LoVo (cell line): Measurements from ENCODE around the gene CRKL.
"Not testable (repeated sequence)": the region's sequence is repeated elsewhere in the genome, so short reads cannot be mapped to it uniquely, and the experiment has no call there.

Source experiments
- DNase-seq: peaks from one replicate; pipeline ENCODE4 v3.0.0-alpha.2; 2016; ENCODE audit warnings: low spot score

CRKL gene

DNA sequence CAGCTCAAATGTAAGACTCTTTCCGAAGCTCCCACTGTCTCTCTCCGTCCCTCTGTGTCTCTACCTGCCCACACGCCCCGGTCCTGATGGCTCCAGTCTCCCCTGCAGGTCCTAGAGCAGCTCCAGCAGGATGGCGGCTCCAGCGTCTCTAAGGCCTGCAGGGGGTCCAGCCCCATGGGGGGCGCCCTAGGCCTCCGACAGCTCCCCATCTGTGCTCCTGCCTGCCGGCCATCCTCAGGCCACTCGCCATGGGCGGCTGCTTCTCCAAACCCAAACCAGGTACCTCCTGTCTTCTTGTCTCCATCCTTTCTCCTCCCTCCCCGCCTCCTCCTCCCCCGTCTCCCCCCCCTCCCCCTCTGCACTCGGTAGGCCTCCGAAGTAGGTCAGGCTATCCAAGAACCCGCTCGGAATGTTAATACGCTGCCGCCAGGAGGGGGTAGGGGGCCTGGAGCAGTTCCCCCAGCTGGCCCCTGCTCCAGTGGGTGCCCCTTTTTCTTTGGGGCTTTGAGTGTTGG is 50.5 kb downstream of the CRKL start:
- no peak for DNase-seq

DNA sequence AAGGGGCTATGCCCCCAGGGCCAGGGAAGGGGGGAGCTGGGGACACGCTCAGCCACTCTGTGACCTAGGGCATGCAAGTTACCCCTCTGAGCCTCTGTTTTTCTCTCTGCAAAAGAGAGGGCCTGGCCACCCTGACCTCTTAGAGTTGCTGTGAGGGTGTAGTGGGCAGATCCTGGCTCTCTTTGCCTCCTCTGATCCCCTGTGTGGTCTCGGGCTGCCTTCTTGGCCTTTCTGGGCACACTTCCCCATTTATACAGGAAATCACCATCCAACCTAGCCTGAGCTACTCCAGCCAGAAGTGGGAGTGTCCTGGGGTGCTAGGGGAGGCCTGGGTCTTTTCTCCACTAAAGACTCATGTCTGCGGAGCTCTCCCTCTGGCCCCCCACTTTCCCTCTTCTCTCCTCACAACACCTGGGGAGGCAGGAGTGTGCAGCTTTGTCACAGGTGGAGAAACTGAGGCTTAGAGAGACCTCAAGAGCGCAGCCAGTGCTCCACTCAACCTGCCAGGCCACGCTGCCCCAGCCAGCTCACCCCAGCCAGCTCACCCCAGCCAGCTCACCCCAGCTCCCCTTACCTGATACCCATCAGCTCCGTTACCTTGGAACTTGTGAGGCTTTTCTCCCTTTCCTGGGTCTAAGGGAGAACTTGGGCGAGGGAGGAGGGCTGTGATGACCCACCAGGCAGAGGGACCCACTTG is 51.2 kb downstream of the CRKL start:
- no peak for DNase-seq

DNA sequence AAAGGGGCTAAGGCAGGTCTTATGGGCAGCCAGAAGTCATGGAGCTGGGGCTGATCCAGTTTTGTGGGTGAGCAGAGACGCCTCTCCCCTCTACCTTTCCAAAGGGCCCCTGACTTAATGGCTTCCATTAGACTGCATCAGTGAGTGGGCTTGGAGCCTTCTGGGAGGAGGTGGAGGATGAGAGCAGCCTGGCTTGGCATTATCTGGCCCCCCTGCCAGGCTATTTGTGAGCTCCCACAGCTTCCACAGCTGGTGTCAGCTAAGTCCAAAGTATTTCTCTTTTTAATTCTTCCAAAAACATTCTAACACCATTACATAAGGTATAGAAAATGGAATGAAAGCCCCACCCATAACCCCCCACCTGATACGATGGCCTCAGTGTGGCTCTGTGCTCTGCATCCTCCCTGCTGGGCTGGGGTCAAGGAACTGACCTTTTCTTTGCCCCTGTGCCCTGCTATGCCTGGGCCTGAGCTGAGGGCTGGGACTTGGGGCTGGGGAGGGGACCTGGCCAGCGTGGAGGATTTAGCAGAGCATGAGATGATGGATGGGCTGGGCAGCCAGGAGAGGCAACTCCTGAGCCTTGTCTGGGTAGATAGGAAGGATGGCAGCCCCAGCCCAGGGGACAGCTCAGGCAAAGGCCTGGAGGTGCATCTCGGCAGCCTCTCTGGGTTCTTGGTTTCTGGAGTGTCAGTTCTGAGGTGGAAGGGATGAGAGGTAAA is 53.9 kb downstream of the CRKL start:
- DNase-seq: no peak

DNA sequence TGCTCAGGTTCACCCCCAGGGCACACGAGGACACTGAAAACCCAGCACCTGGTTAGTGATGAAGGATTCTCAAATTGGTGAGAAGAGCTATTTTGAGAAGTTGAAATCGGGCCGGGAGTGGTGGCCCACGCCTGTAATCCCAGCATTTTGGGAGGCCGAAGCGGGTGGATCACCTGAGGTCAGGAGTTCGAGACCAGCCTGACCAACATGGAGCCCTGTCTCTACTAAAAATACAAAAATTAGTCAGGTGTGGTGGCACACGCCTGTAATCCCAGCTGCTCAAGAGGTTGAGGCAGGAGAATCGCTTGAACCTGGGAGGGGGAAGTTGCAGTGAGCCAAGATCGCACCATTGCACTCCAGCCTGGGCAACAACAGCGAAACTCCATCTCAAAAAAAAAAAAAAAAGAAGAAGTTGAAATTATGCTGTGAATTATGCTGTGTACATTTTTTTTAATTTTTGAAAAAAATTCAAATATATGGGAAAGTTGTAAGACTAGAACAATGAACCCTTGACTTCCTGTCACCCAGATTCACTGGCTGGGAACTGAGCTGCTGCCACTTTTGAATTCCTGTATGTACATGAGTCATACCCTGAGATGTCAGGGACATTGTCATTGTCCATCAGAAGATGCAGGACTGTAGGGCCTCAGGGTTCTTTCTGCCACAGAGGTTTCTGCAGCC is 54.9 kb downstream of the CRKL start:
- DNase-seq: not testable (repeated sequence)

DNA sequence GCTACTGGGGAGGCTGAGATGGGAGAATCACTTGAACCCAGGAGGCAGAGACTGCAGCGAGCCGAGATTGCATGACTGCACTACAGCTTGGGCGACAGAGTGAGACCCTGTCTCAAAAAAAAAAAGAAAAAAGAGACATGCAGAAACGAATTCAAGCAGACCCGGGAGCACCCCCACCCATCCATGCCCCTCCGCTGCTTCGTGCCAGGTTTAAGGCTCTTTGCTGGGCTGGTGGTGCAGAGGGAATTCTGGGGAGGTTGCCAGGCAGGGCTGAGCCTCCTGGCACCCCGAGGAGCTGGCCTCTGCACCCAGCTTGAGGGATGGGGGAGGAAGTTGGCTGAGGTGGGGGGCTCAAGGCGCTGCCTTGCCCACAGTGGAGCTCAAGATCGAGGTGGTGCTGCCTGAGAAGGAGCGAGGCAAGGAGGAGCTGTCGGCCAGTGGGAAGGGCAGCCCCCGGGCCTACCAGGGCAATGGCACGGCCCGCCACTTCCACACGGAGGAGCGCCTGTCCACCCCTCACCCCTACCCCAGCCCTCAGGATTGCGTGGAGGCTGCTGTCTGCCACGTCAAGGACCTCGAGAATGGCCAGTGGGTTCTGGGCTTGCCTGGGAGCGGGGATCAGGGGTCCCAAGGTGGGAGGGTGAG is 55.8 kb downstream of the CRKL start:
- no peak for DNase-seq

DNA sequence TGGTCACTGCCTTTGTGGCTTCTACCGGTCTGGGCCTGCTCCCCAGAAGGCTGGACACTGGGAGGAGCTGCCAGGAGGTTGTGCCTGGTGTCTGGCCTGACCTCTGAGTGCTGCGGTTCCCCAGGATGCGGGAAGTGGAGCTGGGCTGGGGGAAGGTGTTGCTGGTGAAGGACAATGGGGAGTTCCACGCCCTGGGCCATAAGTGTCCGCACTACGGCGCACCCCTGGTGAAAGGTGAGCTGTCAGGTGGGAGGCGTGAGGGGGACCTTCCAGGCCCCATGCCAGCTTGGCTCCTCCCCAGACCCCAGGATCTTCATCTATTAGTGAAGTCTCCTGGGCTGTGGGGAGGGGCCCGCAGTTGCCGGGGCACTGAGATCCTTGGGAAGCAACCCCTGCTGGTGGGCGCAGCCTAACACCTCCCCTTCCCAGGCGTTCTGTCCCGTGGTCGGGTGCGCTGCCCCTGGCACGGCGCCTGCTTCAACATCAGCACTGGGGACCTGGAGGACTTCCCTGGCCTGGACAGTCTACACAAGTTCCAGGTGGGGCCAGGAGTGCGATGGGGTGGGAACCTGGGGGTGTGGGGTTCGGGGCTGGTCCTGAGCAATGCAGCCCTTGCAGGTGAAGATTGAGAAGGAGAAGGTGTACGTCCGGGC is 56.6 kb downstream of the CRKL start:
- no peak for DNase-seq

DNA sequence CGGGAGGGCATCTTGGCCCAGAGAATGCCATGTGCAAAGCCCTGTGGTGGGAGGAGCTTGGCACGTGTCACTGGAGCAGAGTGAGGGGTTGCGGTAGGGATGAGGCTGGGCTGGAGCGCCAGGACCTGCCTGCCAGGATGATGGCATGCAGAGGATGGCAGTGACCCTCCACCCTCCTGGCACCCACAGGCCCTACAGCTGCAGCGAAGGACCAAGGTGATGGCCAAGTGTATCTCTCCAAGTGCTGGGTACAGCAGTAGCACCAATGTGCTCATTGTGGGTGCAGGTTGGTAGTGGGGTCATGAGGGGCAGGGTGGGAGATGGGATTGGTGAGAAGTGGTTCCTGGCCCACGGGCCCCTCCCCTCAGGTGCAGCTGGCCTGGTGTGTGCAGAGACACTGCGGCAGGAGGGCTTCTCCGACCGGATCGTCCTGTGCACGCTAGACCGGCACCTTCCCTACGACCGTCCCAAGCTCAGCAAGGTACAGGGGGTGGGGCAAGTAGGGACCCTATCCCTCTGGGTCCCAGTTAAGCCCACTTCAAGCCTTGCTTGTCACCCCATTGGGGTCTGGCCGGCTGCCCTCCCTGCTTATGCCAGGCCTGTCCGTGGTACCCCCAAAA is 57.2 kb downstream of the CRKL start:
- DNase-seq: no peak

DNA sequence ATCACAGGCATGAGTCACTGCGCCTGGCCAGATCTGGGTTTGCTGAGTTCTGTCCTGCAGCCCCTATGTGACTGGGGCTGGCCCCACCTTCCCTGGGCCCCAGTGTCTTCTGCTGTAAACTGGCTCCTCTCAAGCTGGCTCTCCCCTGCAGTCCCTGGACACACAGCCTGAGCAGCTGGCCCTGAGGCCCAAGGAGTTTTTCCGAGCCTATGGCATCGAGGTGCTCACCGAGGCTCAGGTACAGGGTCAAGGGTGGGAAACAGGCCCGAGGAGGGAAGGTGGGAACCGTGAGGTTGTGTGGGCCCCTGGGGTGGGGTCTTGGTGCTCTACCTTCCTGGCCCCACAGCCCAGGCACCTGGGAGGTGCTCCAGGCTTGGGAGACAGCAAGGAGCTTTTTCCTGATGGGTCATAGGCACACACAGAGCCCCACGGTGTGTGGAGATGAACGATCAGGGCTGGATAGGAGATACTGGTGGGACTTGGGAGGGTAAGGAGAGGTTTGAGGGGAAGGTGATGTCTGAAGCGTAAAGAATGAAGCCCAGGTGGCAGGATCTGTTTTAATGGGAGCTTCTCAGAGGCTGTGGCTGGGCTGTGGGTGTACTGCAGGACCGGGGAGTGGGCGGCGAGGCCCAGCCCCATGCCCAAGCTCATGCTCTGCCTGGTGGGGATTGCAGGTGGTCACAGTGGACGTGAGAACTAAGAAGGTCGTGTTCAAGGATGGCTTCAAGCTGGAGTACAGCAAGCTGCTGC is 58.5 kb downstream of the CRKL start:
- DNase-seq: no peak

DNA sequence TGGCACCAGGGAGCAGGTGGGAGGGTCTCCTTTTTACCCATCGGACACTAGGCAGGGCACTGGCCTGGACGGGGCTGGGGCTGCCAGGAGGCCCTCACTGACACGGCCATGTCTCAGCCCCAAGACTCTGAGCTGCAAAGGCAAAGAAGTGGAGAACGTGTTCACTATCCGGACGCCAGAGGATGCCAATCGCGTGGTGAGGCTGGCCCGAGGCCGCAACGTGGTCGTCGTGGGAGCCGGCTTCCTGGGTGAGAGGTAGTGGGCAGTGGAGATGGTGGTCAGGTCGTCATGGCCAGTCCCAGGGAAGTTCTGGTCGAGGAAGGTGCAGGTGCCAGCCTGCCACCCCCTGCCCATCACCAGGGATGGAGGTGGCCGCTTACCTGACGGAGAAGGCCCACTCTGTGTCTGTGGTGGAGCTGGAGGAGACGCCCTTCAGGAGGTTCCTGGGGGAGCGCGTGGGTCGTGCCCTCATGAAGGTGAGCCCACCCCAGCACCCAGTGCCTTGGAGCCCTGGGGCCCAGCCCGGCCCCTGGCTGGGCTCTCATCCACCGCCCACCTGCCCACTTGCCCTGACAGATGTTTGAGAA is 59.2 kb downstream of the CRKL start:
- no peak for DNase-seq

DNA sequence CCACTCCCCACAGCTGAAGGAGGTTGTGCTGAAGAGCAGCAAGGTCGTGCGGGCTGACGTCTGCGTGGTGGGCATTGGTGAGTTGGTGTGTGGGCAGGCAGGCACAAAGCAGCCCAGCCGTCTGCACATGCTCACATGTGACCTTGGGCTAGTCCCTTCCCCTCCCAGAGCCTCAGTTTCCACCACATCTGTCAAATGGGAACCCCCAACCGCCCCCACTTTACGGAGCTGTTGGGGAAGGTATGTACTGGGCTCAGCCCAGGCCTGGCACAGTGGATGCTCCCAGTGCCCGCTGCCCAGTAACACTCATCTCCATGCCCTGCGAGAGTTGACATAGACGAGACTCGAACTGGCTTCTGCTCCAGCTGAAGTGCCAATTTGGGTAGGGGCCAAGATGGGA is 59.8 kb downstream of the CRKL start:
- no peak for DNase-seq

DNA sequence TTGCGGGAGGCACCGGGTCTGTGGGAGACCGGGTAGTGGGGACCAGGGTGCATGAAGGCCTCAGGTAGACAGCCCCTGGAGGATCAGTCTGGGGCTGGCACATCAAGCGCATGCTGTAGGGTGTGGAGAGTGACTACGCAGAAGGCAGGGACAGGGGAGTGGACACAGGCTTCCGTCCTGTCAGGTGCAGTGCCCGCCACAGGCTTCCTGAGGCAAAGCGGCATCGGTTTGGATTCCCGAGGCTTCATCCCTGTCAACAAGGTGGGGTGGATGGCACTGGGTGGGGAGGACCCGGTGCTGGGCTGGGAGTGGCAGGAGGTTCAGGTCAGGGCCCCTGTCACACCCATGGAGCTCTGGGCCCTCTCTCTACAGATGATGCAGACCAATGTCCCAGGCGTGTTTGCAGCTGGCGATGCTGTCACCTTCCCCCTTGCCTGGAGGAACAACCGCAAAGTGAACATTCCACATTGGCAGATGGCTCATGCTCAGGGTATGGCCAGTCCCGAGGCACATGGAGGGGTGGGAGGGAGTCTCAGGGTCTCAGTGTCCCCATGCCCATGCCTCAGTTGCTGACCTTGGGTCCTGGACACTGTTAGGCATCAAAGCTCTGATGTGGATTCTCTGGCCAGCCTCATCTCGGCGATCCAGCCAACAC is 60.4 kb downstream of the CRKL start:
- no peak for DNase-seq

DNA sequence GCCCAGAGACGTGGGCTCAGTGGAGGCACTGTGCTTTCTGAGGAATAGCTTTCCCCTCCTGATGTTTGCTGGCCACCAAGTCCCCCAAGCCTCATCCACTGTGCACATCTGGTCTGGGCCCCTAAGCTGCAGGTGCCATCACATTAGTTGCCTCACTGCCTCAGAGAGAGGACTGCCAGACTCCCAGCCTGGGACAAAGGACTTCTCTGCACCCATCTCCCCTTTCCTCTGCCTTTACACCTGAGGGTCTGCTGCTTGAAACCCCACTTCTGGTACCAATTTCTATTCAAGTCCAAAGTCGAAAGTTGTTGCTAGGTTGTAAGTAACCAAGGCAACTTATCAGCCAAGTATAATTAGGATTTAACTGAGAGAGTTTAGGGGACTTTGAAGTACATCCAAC is 61.2 kb downstream of the CRKL start:
- no peak for DNase-seq

DNA sequence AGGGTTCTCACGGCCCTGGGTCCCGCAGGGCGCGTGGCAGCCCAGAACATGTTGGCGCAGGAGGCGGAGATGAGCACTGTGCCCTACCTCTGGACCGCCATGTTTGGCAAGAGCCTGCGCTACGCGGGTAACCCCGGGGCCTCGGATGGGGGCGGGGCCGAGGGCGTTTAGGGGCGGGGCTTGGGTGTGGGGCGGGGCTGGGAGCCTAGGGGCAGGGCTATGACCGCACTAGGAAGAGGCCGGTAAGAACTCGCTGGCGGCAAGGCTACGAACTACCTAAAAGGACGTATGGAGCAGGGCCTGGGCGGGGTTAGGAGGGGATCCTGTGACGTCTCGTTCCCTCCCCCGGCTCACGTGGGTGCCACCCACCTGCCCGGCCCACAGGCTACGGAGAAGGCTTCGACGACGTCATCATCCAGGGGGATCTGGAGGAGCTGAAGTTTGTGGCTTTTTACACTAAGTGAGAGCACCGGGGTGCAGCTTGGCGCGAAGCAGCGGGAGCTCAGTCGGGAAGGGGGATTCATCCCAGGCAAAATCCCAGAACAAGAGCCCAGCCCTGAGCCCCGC is 62.1 kb downstream of the CRKL start:
- no peak for DNase-seq

DNA sequence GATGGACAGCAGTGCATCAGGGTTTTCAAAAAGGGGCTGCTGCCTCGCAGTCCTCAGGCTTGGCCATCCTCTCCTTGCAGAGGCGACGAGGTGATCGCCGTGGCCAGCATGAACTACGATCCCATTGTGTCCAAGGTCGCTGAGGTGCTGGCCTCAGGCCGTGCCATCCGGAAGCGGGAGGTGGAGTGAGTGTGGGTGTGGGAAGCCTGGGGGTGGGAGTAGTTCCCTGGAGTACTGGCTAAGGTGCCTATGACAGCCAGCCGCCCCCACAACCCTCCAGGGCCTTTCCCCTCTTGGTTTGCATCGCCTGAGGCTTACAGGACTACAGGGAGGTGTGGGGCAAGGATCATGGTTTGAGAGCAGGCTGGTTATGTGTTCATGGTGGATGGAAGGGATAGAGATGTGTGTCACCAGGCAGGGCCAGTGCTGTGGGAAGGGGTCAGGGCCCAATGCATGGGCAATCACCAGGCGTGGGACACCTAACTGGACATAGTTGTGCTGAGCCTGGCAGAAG is 62.8 kb downstream of the CRKL start:
- DNase-seq: no peak

DNA sequence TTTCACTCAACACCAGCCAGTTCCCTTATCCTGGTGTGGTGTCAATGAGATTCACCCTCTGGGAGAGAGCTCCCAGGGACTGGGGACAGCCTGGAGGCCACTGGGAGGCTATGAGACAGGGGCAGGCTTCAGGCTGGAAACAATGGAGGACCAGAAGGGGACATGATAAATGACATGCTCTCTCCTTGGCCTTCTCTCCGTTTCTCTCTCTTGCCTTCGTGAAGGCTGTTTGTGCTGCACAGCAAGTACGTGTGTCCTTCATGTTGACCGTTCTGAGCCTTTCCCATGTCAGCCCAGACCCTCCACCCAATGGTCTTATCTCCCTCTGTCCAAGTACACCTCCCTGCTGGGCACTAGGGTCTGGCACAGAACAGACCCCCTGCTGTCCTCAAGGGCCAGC is 63.3 kb downstream of the CRKL start:
- DNase-seq: no peak

DNA sequence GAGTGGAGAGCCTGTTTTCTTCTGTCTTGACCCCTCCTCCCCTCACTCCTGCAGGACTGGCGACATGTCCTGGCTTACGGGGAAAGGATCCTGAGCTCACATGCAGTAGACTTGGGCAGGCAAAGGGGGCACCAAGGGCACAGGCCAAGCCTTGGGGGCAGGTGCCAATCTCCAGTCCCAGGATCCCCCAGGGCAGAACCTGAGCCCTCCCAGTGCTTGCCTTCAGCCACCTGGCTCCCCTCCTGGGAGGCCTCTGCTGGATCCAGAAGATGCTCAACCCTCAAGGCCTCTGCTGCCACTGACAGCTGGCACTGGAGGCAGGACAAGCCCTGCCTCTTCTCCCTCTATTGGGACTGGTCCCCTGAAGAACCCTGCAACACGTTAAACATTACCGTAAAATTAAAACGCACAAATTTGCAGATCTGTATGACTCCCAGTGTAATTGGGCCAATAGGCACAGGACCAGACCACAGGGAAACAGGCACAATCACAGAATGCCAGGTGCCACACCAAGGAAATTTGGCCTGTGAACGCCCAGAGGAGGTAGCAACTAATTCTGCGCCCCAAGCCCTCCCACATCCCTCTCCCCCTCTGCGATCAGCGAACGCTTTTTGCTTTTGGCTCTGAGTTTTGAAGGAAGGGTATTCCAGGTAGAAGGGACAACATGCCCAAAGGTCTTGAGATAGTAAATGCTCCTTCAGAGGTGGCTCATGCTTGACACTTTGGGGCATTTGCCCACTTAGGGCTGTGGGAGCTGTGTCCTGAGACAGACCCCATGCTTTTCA is 63.9 kb downstream of the CRKL start:
- no peak for DNase-seq

DNA sequence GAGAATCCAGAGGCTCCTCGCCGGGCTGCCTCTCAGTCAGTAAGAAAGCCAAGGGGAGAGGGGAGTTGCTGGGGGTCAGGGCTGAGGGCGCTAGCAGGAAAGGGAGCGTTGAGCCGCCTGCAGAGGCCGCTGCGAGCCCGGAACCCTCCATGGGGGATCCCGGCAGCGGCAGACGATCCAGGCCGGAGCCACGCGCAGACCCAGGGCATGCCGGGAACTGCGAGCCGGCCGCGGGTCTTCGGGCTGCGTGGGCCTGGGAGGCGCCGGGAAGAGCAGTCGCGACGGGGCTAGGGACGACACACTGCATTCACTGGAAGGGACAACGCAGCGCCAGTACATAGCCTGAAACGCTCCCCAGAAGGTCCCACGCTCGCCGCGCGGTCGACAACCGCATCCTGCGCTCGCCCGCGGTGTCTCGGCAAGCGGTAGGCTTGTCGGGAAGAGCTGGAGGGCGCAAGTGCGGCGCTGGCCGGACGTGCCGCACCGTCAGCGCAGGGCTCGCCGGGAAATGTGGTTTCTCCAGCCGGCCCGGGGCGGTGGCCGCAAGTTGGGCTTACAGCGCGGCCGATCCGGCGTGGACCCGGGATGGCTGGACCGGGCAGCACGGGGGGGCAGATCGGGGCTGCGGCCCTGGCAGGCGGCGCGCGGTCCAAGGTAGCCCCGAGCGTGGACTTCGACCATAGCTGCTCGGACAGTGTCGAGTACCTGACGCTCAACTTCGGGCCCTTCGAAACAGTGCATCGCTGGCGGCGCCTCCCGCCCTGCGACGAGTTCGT is 64.8 kb downstream of the CRKL start, which contains the start of gene LZTR1:
Gene LZTR1, plus strand, starts transcription at position 511 of the 776 bp plus-strand sequence. Its CDS starts 75 bp downstream, at position 586.
- DNase-seq: peak; percentile 80

DNA sequence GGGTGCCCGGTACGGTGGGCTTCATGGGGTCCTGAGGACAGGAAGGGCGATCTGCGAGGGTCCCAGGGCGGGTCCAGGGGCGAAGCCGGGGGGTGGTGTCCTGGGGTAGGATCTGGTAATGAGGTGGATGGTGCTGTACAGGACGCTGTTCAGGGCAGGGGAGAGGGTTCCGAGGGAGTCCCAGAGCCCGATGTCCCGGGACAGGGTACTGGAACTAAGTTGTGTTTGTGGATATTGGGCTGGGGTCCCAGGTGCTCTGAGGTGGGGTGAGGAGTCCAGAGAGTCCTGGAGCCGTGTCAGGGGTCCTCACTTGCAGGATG is 65.3 kb downstream of the CRKL start:
- DNase-seq: no peak
